ENCODE results near the gene MYO1A. TPM values are rescaled to one million over a fixed set of nuclear protein-coding genes. Genes with fewer than 3 reads are reported as not detected.

The MYO1A gene
- total and polyA plus RNA-seq, 2 of the 13 experiments (the other 11 are each of a cell fraction or from before 2014, with no cell fraction given) = 5.3 to 6.0 TPM

DNA sequence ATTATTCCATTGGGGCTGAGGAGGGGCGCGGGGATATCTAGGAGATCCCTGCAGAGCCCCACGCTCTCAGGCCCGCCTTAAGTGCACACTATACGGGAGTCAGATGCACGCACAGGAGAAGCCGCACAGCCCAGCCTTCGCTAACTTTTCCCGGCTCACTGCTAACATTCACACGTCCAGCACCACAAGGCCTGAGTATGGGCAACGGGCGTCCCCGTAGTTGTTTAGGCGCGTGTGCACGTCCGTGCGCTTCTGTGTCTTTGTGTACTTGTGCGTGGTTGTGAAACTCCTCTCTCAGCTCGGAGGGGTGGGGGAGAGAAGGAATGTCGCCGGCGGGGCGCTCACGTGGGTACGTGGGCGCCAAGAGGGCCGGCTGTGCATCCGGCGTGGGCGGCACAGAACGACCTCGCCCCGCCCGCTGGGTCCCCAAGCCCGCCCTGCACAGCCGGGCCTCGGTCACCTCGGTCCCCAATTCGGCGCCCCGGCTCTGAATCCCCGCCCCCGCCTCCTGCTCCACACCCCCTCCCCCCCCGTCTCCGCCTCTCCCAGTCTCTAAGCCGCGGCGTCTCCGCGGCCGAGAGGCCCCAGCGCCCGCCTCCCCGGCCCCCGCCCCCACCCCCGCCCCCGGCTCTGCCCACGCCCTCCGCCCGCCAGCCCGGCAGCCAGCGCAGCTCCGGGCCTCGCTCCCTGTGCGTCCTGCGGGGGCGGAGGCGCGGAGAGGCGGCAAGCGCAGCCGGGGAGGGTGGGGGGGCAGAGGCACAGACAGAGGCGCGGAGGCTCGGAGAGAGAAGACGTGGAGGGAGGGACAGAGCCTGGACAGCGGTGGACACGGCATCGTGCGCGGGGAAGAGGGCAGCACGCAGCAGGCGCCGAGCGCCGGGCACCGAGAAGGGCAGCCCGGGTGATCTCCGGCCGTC is 38.7 kb upstream of the MYO1A start, which contains the start of gene NAB2 (continued):
- TF ChIP-seq, protein P1, sequence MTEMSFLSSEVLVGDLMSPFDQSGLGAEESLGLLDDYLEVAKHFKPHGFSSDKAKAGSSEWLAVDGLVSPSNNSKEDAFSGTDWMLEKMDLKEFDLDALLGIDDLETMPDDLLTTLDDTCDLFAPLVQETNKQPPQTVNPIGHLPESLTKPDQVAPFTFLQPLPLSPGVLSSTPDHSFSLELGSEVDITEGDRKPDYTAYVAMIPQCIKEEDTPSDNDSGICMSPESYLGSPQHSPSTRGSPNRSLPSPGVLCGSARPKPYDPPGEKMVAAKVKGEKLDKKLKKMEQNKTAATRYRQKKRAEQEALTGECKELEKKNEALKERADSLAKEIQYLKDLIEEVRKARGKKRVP (CRISPR knock-in tag; IDR thresholded peaks at IDR 0.05) = no peak
- TF ChIP-seq ZNF550 (CRISPR knock-in tag; IDR thresholded peaks at IDR 0.05; ENCODE audit: borderline replicate concordance) = no peak
- no peak; the same call in 1 of the 2 replicates for TF ChIP-seq ZBTB7A (CRISPR knock-in tag; IDR thresholded peaks at IDR 0.05)
- no peak for TF ChIP-seq ZNF44 (CRISPR knock-in tag; IDR thresholded peaks at IDR 0.05)
- no peak for TF ChIP-seq RELA (CRISPR knock-in tag; IDR thresholded peaks at IDR 0.05)
- TF ChIP-seq PCBP2 (optimal IDR thresholded peaks at IDR 0.05; ENCODE audit: low read depth, low read length, poor library complexity, severe bottlenecking) = no peak
- peak; percentile 90 for TF ChIP-seq FOXA3 (CRISPR knock-in tag; IDR thresholded peaks at IDR 0.05)
- peak; percentile 72; the same call in 1 of the 2 replicates for TF ChIP-seq BORCS8-MEF2B (CRISPR knock-in tag; IDR thresholded peaks at IDR 0.05)
- TF ChIP-seq, protein P2, sequence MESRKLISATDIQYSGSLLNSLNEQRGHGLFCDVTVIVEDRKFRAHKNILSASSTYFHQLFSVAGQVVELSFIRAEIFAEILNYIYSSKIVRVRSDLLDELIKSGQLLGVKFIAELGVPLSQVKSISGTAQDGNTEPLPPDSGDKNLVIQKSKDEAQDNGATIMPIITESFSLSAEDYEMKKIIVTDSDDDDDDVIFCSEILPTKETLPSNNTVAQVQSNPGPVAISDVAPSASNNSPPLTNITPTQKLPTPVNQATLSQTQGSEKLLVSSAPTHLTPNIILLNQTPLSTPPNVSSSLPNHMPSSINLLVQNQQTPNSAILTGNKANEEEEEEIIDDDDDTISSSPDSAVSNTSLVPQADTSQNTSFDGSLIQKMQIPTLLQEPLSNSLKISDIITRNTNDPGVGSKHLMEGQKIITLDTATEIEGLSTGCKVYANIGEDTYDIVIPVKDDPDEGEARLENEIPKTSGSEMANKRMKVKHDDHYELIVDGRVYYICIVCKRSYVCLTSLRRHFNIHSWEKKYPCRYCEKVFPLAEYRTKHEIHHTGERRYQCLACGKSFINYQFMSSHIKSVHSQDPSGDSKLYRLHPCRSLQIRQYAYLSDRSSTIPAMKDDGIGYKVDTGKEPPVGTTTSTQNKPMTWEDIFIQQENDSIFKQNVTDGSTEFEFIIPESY (CRISPR knock-in tag; IDR thresholded peaks at IDR 0.05) = peak; percentile 12; the same call in 1 of the 2 replicates
- TF ChIP-seq, protein P3, sequence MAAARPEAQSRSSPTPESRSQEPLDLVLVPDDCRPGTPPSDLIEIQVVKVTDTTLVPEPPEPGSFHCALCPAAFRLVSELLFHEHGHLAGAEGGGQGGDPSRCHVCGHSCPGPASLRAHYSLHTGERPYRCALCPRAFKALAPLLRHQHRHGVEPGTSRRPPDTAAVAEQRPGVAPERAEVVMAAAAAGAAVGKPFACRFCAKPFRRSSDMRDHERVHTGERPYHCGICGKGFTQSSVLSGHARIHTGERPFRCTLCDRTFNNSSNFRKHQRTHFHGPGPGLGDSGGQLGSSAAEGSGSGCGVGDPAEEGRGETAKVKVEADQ (CRISPR knock-in tag; IDR thresholded peaks at IDR 0.05; ENCODE audit: borderline replicate concordance) = no peak
- no peak for TF ChIP-seq ZNF234 (CRISPR knock-in tag; conservative IDR thresholded peaks at IDR 0.05)
- TF ChIP-seq, protein P4, sequence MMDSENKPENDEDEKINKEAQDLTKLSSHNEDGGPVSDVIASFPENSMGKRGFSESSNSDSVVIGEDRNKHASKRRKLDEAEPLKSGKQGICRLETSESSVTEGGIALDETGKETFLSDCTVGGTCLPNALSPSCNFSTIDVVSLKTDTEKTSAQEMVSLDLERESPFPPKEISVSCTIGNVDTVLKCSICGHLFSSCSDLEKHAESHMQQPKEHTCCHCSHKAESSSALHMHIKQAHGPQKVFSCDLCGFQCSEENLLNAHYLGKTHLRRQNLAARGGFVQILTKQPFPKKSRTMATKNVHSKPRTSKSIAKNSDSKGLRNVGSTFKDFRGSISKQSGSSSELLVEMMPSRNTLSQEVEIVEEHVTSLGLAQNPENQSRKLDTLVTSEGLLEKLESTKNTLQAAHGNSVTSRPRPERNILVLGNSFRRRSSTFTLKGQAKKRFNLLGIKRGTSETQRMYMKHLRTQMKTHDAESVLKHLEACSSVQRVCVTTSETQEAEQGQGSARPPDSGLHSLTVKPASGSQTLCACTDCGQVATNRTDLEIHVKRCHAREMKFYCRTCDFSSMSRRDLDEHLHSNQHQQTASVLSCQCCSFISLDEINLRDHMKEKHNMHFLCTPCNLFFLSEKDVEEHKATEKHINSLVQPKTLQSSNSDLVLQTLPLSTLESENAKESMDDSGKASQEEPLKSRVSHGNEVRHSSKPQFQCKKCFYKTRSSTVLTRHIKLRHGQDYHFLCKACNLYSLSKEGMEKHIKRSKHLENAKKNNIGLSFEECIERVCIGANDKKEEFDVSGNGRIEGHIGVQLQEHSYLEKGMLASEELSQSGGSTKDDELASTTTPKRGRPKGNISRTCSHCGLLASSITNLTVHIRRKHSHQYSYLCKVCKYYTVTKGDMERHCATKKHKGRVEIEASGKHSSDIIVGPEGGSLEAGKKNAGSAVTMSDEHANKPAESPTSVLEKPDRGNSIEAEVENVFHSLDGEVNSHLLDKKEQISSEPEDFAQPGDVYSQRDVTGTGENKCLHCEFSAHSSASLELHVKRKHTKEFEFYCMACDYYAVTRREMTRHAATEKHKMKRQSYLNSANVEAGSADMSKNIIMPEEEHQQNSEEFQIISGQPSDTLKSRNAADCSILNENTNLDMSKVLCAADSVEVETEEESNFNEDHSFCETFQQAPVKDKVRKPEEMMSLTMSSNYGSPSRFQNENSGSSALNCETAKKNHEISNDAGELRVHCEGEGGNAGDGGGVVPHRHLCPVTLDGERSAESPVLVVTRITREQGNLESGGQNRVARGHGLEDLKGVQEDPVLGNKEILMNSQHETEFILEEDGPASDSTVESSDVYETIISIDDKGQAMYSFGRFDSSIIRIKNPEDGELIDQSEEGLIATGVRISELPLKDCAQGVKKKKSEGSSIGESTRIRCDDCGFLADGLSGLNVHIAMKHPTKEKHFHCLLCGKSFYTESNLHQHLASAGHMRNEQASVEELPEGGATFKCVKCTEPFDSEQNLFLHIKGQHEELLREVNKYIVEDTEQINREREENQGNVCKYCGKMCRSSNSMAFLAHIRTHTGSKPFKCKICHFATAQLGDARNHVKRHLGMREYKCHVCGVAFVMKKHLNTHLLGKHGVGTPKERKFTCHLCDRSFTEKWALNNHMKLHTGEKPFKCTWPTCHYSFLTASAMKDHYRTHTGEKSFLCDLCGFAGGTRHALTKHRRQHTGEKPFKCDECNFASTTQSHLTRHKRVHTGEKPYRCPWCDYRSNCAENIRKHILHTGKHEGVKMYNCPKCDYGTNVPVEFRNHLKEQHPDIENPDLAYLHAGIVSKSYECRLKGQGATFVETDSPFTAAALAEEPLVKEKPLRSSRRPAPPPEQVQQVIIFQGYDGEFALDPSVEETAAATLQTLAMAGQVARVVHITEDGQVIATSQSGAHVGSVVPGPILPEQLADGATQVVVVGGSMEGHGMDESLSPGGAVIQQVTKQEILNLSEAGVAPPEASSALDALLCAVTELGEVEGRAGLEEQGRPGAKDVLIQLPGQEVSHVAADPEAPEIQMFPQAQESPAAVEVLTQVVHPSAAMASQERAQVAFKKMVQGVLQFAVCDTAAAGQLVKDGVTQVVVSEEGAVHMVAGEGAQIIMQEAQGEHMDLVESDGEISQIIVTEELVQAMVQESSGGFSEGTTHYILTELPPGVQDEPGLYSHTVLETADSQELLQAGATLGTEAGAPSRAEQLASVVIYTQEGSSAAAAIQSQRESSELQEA (CRISPR knock-in tag; IDR thresholded peaks at IDR 0.05; ENCODE audit: not compliant biosample characterization) = no peak
- TF ChIP-seq ZSCAN9 (CRISPR knock-in tag; IDR thresholded peaks at IDR 0.05; ENCODE audit: borderline replicate concordance) = no peak
- 0 out of 2 replicates have a peak, but pooled peaks have one; percentile 56 for TF ChIP-seq ZNF256 (CRISPR knock-in tag; conservative IDR thresholded peaks at IDR 0.05)
- no peak for TF ChIP-seq ZNF326 (CRISPR knock-in tag; IDR thresholded peaks at IDR 0.05; ENCODE audit: borderline replicate concordance)
- TF ChIP-seq NCOR1 (IDR thresholded peaks at IDR 0.05; ENCODE audit: borderline replicate concordance, low read length) = peak; percentile 46; the same call in 1 of the 2 replicates

Measured in HepG2 (cell line).